PC-3 (cell line): Measurements from ENCODE around the gene COL6A6. TPM values are rescaled to one million over a fixed set of nuclear protein-coding genes. Genes with fewer than 3 reads are reported as not detected.

Source experiments
- ATAC-seq: fragments of 200-7000 bp; cut with Tn5 transposase; 2 replicates; pipeline ENCODE4 v1.9.1; 2020; ENCODE audit warnings: mild to moderate bottlenecking, moderate library complexity
- BruUV-seq: library from RNA; stranded (reverse); fragments of 400-500 nt; replicated peaks from 2 replicates; lab custom pipeline; 2021; lab: Mats Ljungman, UMichigan
- CTCF ChIA-PET: fragments of 300-600 bp; sonication (Branson Sonifier 250); formaldehyde crosslinking; loops from one replicate; lab custom pipeline; 2022; ENCODE audit warnings: antibody characterized with exemption; lab: Charles Lee
- POLR2A ChIA-PET: fragments of 300-600 bp; sonication (Branson Sonifier 250); formaldehyde crosslinking; loops from one replicate; lab custom pipeline; 2022; ENCODE audit warnings: antibody characterized with exemption; ENCODE audit not compliant: unreplicated experiment; lab: Charles Lee
- DNase-seq: peaks from one replicate; pipeline ENCODE4 v3.0.0-alpha.2; 2015
- H2AFZ ChIP-seq: fragments of 300-600 bp; sonication (generic); 2 replicates; pipeline ENCODE4 v1.6.0; 2016; ENCODE audit warnings: antibody characterized with exemption, low read length
- H3F3A ChIP-seq: fragments of 300-600 bp; sonication (generic); one replicate; pipeline ENCODE4 v1.6.0; 2017; ENCODE audit warnings: antibody characterized with exemption, low read length, control low read depth, mild to moderate bottlenecking; ENCODE audit not compliant: unreplicated experiment
- H3K27ac ChIP-seq: fragments of 300-600 bp; sonication (generic); 2 replicates; pipeline ENCODE4 v1.5.1; 2016; ENCODE audit warnings: mild to moderate bottlenecking, low read length
- H3K27me3 ChIP-seq: fragments of 300-600 bp; sonication (generic); 2 replicates; pipeline ENCODE4 v1.6.1; 2016; ENCODE audit warnings: low read length, mixed read lengths
- H3K36me3 ChIP-seq: fragments of 300-600 bp; sonication (generic); 2 replicates; pipeline ENCODE4 v1.6.1; 2016; ENCODE audit warnings: low read depth, mixed run types, low read length, mixed read lengths
- H3K4me1 ChIP-seq: fragments of 300-600 bp; sonication (generic); 2 replicates; pipeline ENCODE4 v1.5.1; 2016; ENCODE audit warnings: low read length; ENCODE audit not compliant: insufficient read depth
- H3K4me2 ChIP-seq: fragments of 300-600 bp; sonication (generic); 2 replicates; pipeline ENCODE4 v1.6.0; 2016; ENCODE audit warnings: low read length
- H3K4me3 ChIP-seq: fragments of 300-600 bp; sonication (generic); 2 replicates; pipeline ENCODE4 v1.5.1; 2016; ENCODE audit warnings: mild to moderate bottlenecking, low read length, mixed read lengths
- H3K79me2 ChIP-seq: fragments of 300-600 bp; sonication (generic); 2 replicates; pipeline ENCODE4 v1.6.1; 2017; ENCODE audit warnings: low read length, mixed read lengths
- H3K9ac ChIP-seq: fragments of 300-600 bp; sonication (generic); 2 replicates; pipeline ENCODE4 v1.6.0; 2016; ENCODE audit warnings: mild to moderate bottlenecking, low read length
- H3K9me2 ChIP-seq: fragments of 300-600 bp; sonication (generic); replicated peaks from 2 replicates; pipeline ENCODE4 v1.6.1; 2016; ENCODE audit warnings: mixed run types, low read length, mixed read lengths
- H3K9me3 ChIP-seq: fragments of 300-600 bp; sonication (generic); 2 replicates; pipeline ENCODE4 v1.6.1; 2016; ENCODE audit warnings: low read length, mixed read lengths
- H4K20me1 ChIP-seq: fragments of 300-600 bp; sonication (generic); 2 replicates; pipeline ENCODE4 v1.6.1; 2016; ENCODE audit warnings: low read length, mixed read lengths
- CTCF ChIP-seq: fragments of 300-600 bp; sonication (generic); conservative IDR thresholded peaks from 2 replicates; pipeline ENCODE4 v1.5.1; 2017; ENCODE audit warnings: antibody characterized with exemption, low read depth, mild to moderate bottlenecking, low read length
- EZH2 ChIP-seq: fragments of 300-600 bp; sonication (generic); IDR thresholded peaks from one replicate; pipeline ENCODE4 v1.6.1; 2017; ENCODE audit warnings: antibody characterized with exemption, mild to moderate bottlenecking, low read length; ENCODE audit not compliant: unreplicated experiment
- EZH2phosphoT487 ChIP-seq: fragments of 300-600 bp; sonication (generic); IDR thresholded peaks from 2 replicates; pipeline ENCODE4 v1.6.1; 2018; ENCODE audit warnings: mild to moderate bottlenecking, antibody characterized with exemption, low read length, borderline replicate concordance
- intact Hi-C: fragments of 100-400 bp; cut with micrococcal nuclease; formaldehyde crosslinking; loops from 2 replicates; pipeline ENCODE4 v1.9.0; 2023
- total RNA-seq: library from RNA; depleted of rRNA; stranded (reverse); fragments of >200 nt; gene quantifications from 2 replicates; pipeline ENCODE4 v1.2.3, GENCODE V29; 2014

Gene COL6A6
- total RNA-seq, 1 experiment from 2014 or later, result not detected

- no peaks in the 10 kb centered on the region for H3K4me1 ChIP-seq
- POLR2A ChIA-PET, result no interaction called here
- no peak for TF ChIP-seq CTCF
- no peak for TF ChIP-seq EZH2phosphoT487
- no peak for TF ChIP-seq EZH2
- H3K4me2 ChIP-seq, result no peak overlapping the region
- no TSS peak for BruUV-seq
- CTCF ChIA-PET, result no interaction called here
- no peaks in the 10 kb centered on the region for H3K36me3 ChIP-seq
- no peak overlapping the region for H2AFZ ChIP-seq
- H4K20me1 ChIP-seq, result no peaks in the 10 kb centered on the region
- no peak overlapping the region for H3K27ac ChIP-seq
- no peaks in the 10 kb centered on the region for H3K79me2 ChIP-seq
- no peaks in the 10 kb centered on the region for H3K9me3 ChIP-seq
- intact Hi-C loops, result no loop called here
- no peak overlapping the region for H3K9ac ChIP-seq
- no peak for ATAC-seq
- H3K4me3 ChIP-seq, result no peak overlapping the region
- DNase-seq, result no peak
- no peaks in the 10 kb centered on the region for H3K9me2 ChIP-seq
- H3F3A ChIP-seq, result no peaks in the 10 kb centered on the region
- peaks cover 64% of the 10 kb centered on the region for H3K27me3 ChIP-seq
These were observed 12.3 kb upstream of the COL6A6 start for GRCh38 chr3:130504701-130505100.

- H3K36me3 ChIP-seq, result no peaks in the 10 kb centered on the region
- no TSS peak for BruUV-seq
- no peak overlapping the region for H3K4me3 ChIP-seq
- TF ChIP-seq EZH2phosphoT487 (no peak), CTCF (no peak), EZH2 (no peak)
- intact Hi-C loops, result no loop called here
- no peak for ATAC-seq
- H3K27me3 ChIP-seq, result peaks cover 75% of the 10 kb centered on the region
- H4K20me1 ChIP-seq, result no peaks in the 10 kb centered on the region
- no peaks in the 10 kb centered on the region for H3K79me2 ChIP-seq
- no peaks in the 10 kb centered on the region for H3K9me3 ChIP-seq
- DNase-seq, result no peak
- H3K27ac ChIP-seq, result no peak overlapping the region
- H3K4me1 ChIP-seq, result no peaks in the 10 kb centered on the region
- H3F3A ChIP-seq, result no peaks in the 10 kb centered on the region
- no peak overlapping the region for H3K4me2 ChIP-seq
- H3K9me2 ChIP-seq, result no peaks in the 10 kb centered on the region
- H3K9ac ChIP-seq, result no peak overlapping the region
- POLR2A ChIA-PET, result no interaction called here
- CTCF ChIA-PET, result no interaction called here
- no peak overlapping the region for H2AFZ ChIP-seq
These were observed 10.9 kb upstream of the COL6A6 start for GRCh38 chr3:130506031-130506430.

- H3K4me2 ChIP-seq, result no peak overlapping the region
- no peak overlapping the region for H2AFZ ChIP-seq
- ATAC-seq (no peak), DNase-seq (no peak)
- no peaks in the 10 kb centered on the region for H3K9me2 ChIP-seq
- H3K36me3 ChIP-seq, result no peaks in the 10 kb centered on the region
- H3K27ac ChIP-seq, result no peak overlapping the region
- peaks cover 80% of the 10 kb centered on the region for H3K27me3 ChIP-seq
- intact Hi-C loops, result no loop called here
- H3K4me3 ChIP-seq, result no peak overlapping the region
- H3K9ac ChIP-seq, result no peak overlapping the region
- POLR2A ChIA-PET, result no interaction called here
- no peaks in the 10 kb centered on the region for H3K79me2 ChIP-seq
- H3K9me3 ChIP-seq, result no peaks in the 10 kb centered on the region
- no peaks in the 10 kb centered on the region for H3K4me1 ChIP-seq
- H3F3A ChIP-seq, result no peaks in the 10 kb centered on the region
- H4K20me1 ChIP-seq, result no peaks in the 10 kb centered on the region
- TF ChIP-seq EZH2phosphoT487 (no peak), EZH2 (no peak), CTCF (no peak)
- CTCF ChIA-PET, result interaction anchor here (0.6 kb wide), 1 partner anchor 213 kb away, joined by 3 read pairs; no protein-coding TSS in a partner anchor
- no TSS peak for BruUV-seq
These were observed 9.2 kb upstream of the COL6A6 start for GRCh38 chr3:130507746-130508145.
